GM10266 (cell line): ENCODE results near the gene POLR2B.

Experiments used
- DNase-seq: peaks from one replicate; pipeline ENCODE4 v3.0.0; 2012; ENCODE audit errors: extremely low spot score
- TF ChIP-seq, protein P1 (sequence below): IDR thresholded peaks from 2 replicates; pipeline ENCODE4 v1.5.1; 2012; ENCODE audit warnings: mild to moderate bottlenecking, low read depth; ENCODE audit not compliant: control insufficient read depth, insufficient read depth; ENCODE audit errors: missing control alignments

Gene POLR2B

DNA sequence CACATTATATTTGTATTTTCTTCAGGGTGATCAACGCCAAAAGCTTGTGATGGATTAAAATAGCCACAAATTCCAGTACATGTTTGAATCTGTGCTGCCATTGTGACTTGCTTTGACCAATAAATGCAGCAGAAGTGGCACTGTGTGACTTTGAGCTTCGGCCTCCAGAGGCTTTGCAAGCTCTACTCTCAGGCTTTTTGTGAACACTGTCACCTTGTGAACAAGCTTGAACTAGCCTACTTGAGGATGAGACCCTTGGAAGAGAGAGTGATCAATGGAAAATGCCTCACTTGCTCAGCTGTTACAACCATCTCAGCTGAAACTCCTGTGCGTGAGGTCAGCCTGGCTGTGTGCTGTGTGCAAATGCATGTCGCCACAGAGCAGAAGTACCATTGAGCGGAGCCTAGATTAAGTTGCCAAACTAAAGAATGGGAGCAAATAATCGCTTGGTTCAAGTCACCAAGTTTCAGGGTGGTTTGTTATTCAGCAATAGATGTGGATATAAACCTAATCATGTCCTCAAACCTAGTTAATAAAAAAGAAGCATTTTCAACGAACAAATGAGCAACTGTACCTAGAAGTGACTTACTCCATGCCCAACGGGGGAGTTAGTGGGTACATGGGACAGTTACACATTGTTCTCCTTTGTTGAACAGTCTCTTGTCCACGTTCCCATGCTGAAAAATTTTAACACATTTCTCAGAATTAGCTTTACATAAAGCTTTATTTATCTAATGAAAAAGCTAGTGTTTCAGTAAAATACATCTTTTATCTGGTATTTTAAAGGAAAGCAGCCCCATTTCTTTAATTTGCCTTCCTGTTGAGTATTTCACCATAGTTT is 24.8 kb upstream of the POLR2B start:
- DNase-seq: no peak
- TF ChIP-seq, protein P1, sequence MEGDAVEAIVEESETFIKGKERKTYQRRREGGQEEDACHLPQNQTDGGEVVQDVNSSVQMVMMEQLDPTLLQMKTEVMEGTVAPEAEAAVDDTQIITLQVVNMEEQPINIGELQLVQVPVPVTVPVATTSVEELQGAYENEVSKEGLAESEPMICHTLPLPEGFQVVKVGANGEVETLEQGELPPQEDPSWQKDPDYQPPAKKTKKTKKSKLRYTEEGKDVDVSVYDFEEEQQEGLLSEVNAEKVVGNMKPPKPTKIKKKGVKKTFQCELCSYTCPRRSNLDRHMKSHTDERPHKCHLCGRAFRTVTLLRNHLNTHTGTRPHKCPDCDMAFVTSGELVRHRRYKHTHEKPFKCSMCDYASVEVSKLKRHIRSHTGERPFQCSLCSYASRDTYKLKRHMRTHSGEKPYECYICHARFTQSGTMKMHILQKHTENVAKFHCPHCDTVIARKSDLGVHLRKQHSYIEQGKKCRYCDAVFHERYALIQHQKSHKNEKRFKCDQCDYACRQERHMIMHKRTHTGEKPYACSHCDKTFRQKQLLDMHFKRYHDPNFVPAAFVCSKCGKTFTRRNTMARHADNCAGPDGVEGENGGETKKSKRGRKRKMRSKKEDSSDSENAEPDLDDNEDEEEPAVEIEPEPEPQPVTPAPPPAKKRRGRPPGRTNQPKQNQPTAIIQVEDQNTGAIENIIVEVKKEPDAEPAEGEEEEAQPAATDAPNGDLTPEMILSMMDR: no peak

DNA sequence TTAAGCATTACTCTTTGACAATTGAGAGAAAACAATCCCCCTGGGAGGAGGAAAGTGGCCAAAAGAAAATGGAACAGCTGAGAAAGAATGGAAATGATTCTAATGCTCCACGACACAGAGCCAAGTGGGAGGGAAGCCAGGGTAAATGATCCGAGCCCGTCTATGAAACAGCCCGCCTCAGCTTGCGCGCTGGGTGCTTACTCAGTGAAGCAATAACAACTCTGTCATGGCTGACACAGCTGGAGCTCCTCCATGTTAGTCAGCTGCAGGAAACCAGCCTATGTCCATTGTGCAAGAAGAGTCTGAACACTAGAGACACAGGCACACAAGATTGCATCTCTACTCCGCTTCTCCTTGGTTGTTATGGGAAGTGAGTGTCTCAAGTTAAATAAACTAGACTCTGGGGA is 20.6 kb upstream of the POLR2B start:
- DNase-seq: no peak
- TF ChIP-seq, protein P1: no peak

DNA sequence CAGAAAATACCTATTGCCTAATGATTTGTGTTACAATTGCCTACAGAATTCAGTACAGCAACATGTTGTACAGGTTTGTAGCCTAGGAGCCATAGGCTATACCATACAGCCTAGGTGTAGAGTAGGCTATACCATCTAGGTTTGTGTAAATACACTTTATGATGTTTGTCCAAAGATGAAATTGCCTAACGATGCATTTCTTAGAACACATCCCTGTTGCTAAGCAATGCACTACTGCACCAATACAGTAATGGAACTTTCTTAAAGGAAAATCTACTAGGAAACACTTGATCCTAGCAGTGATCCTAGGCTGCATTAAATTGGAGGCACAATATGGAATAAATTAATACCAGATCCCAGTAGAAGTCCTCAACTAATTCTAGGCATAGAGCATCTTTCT is 19.6 kb upstream of the POLR2B start:
- TF ChIP-seq, protein P1: no peak
- no peak for DNase-seq

DNA sequence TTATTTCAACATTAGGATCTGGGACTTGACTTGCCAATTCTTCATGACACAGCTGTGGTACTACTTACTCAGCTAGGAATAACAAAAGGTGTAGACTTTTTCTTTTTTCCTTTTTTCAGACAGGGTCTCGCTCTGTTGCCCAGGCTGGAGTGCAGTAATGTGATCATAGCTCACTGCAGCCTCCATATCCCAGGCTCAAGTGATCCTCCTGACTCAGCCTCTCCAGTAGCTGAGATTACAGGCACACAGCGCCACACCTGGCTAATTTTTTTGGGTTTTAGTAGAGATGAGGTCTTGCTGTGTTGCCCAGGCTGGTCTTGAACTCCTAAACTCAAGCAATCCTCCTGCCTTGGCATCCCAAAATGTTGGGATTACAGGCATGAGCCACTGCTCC is 17.6 kb upstream of the POLR2B start:
- DNase-seq: no peak
- TF ChIP-seq, protein P1: no peak

DNA sequence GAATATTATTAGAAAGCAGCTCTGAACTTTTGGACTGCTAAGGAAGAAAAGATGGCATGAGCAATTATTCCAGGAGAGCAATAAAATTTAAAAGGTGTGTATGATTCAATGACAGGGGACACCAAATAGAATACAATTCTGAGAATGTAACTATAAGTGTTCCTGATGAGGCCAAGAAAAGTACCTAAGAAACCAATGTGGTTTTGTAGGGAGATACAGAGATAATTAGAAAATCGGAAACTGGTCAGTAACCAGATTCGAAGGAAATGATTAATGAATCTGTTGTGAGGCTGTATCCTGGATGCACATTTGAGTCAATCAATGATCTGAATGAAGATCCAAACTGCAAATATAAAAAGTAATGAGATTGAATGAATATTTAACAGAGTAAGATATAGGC is 7.3 kb upstream of the POLR2B start:
- TF ChIP-seq, protein P1: no peak
- DNase-seq: no peak

DNA sequence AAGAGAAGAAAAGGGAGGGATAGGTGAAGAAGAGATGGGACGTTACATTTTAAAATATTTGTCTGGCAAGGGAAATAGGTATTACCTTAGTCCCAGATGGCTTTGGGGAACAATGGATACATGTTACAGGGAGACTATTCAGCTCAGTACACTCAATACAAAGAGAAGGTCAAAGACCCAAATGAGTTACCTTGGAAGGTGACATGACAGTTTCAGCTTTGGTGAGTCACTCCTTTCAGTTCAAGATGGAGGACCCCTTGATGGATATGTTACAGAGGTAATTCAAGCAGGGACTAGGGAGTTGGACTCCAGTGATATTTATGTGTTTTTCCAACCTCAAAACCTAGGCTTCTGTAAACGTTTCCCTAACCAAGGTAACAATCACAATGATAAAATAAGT is 6.3 kb upstream of the POLR2B start:
- no peak for DNase-seq
- TF ChIP-seq, protein P1: no peak

DNA sequence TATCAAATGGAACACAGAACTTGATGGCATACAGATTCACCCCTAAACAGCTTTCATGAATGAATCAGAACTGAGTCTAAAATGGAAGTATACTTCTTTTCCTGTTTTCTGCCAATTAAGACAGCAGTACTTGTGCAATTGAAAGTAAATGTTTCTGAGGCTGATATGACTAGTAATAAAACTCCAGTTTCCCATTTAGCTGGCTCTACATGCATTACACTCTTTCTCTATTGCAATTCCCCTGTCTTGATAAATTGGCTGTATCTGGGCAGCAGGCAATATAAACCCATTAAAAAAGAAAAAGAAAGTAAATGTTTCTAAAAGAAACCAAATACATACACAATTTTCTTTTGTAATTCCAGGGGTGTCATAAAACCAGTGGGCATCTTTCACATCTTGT is 5.9 kb upstream of the POLR2B start:
- TF ChIP-seq, protein P1: no peak
- no peak for DNase-seq
